Activated CD8-positive, alpha-beta memory T cell treated with anti-CD3 and anti-CD28 coated beads, Interleukin-2, amount 50 U/mL, for 4 hours (primary cell): ENCODE data around the gene SARM1.
A peak's percentile ranks its signal among the peaks of the same experiment; 100 is the strongest.

Experiments
- DNase-seq: peaks from one replicate; pipeline ENCODE4 v3.0.0-alpha.2; 2020

Gene SARM1

GRCh38 chr17:28342313-28342712 is 29.2 kb upstream of the SARM1 start:
- no peak for DNase-seq

- DNase-seq = no peak
Measured at GRCh38 chr17:28343491-28343932, 28.0 kb upstream of the SARM1 start.

- no peak for DNase-seq
Measured at GRCh38 chr17:28344011-28344410, 27.5 kb upstream of the SARM1 start.

GRCh38 chr17:28344435-28344901 is 27.0 kb upstream of the SARM1 start:
- DNase-seq = no peak

- DNase-seq = no peak
Measured at GRCh38 chr17:28345419-28346198, 25.9 kb upstream of the SARM1 start.

- no peak for DNase-seq
Measured at GRCh38 chr17:28346199-28346580, 25.3 kb upstream of the SARM1 start.

GRCh38 chr17:28346746-28347246 is 24.7 kb upstream of the SARM1 start:
- DNase-seq = no peak

- no peak for DNase-seq
Measured at GRCh38 chr17:28347261-28347891, 24.1 kb upstream of the SARM1 start.

- no peak for DNase-seq
Measured at GRCh38 chr17:28348979-28349378, 22.5 kb upstream of the SARM1 start.

GRCh38 chr17:28350271-28350670 is 21.2 kb upstream of the SARM1 start:
- DNase-seq = no peak

GRCh38 chr17:28357061-28357900 is 14.2 kb upstream of the SARM1 start, which contains the start of gene POLDIP2:
Gene POLDIP2 (minus strand): TSS chr17:28357527. CDS start chr17:28357448, 79 bp downstream.
- peak; percentile 95 for DNase-seq

- DNase-seq = no peak
Measured at GRCh38 chr17:28357901-28358197, 13.6 kb upstream of the SARM1 start.

- no peak for DNase-seq
Measured at GRCh38 chr17:28363186-28363585, 8.3 kb upstream of the SARM1 start.

GRCh38 chr17:28363776-28364650 is 7.5 kb upstream of the SARM1 start:
- no peak for DNase-seq

GRCh38 chr17:28364665-28365363 is 6.7 kb upstream of the SARM1 start, which contains the start of gene SEBOX:
Gene SEBOX (minus strand): TSS chr17:28365199. CDS start chr17:28365151, 48 bp downstream.
- DNase-seq = no peak

GRCh38 chr17:28365487-28365886 is 6.0 kb upstream of the SARM1 start:
- DNase-seq = no peak

GRCh38 chr17:28366605-28367004 is 4.9 kb upstream of the SARM1 start:
- no peak for DNase-seq

GRCh38 chr17:28367641-28368305 is 3.7 kb upstream of the SARM1 start:
- no peak for DNase-seq

GRCh38 chr17:28368306-28368831 is 3.1 kb upstream of the SARM1 start:
- DNase-seq = no peak

GRCh38 chr17:28368915-28369683 is 2.4 kb upstream of the SARM1 start:
- DNase-seq = no peak
